Measurements from ENCODE around the gene EXD3.
A peak's percentile ranks its signal among the peaks of the same experiment; 100 is the strongest.

Gene EXD3

GRCh38 chr9:137433916-137434431, 11.0 kb upstream of the EXD3 start:
- no peak for DNase-seq

- DNase-seq, result no peak
These were observed 10.5 kb upstream of the EXD3 start for GRCh38 chr9:137433349-137433915.

- DNase-seq, result no peak
These were observed 9.9 kb upstream of the EXD3 start for GRCh38 chr9:137432687-137433348.

- no peak for DNase-seq
These were observed 8.5 kb upstream of the EXD3 start for GRCh38 chr9:137431416-137431931.

GRCh38 chr9:137430723-137431415, 7.9 kb upstream of the EXD3 start:
- DNase-seq, result no peak

GRCh38 chr9:137429974-137430722, 7.2 kb upstream of the EXD3 start:
- no peak for DNase-seq

- DNase-seq, result no peak
These were observed 6.6 kb upstream of the EXD3 start for GRCh38 chr9:137429546-137429890.

- DNase-seq, result no peak
These were observed 6.0 kb upstream of the EXD3 start for GRCh38 chr9:137428841-137429545.

- DNase-seq, result no peak
These were observed 5.3 kb upstream of the EXD3 start for GRCh38 chr9:137428311-137428630.

- DNase-seq, result no peak
These were observed 4.7 kb upstream of the EXD3 start for GRCh38 chr9:137427454-137428310.

GRCh38 chr9:137426018-137426681, 3.2 kb upstream of the EXD3 start:
- no peak for DNase-seq

- peak in 1 of 58 donors; percentile 59 for DNase-seq
These were observed 741 bp upstream of the EXD3 start for GRCh38 chr9:137423514-137424291.

- no peak for DNase-seq
These were observed 941 bp downstream of the EXD3 start for GRCh38 chr9:137421838-137422603.

GRCh38 chr9:137417161-137418021, 5.6 kb downstream of the EXD3 start:
- DNase-seq, result no peak

- DNase-seq, result no peak
These were observed 6.3 kb downstream of the EXD3 start for GRCh38 chr9:137416563-137417151.

GRCh38 chr9:137416006-137416562, 6.9 kb downstream of the EXD3 start:
- DNase-seq, result no peak

Measured in anterior cingulate cortex (tissue), 58 donors.